NT2/D1 (cell line): ENCODE measurements around the gene FNDC1.

Source experiments
- DNase-seq: peaks from one replicate; pipeline ENCODE4 v3.0.0-alpha.2; 2011; ENCODE audit warnings: low read depth, low spot score
- H3K27me3 ChIP-seq: 2 replicates; pipeline ENCODE4 v1.6.0; 2011; ENCODE audit warnings: mild to moderate bottlenecking; ENCODE audit not compliant: insufficient read length, insufficient read depth
- H3K36me3 ChIP-seq: 2 replicates; pipeline ENCODE4 v1.6.1; 2011; ENCODE audit warnings: mild to moderate bottlenecking, low read length, mixed read lengths; ENCODE audit not compliant: insufficient read depth, insufficient read length
- H3K4me1 ChIP-seq: 2 replicates; pipeline ENCODE4 v1.5.1; 2011; ENCODE audit not compliant: insufficient read depth, insufficient read length
- H3K4me3 ChIP-seq: 2 replicates; pipeline ENCODE4 v1.5.1; 2011; ENCODE audit warnings: low read depth; ENCODE audit not compliant: insufficient read length
- H3K9ac ChIP-seq: 2 replicates; pipeline ENCODE4 v1.6.0; 2011; ENCODE audit warnings: low read depth; ENCODE audit not compliant: insufficient read length
- H3K9me3 ChIP-seq: 2 replicates; pipeline ENCODE4 v1.5.1; 2011; ENCODE audit warnings: mild to moderate bottlenecking, low read length; ENCODE audit not compliant: insufficient read depth
- SUZ12 ChIP-seq: IDR thresholded peaks from 2 replicates; pipeline ENCODE4 v1.6.1; 2011; ENCODE audit not compliant: insufficient read length, insufficient read depth; ENCODE audit errors: extremely low read depth
- YY1 ChIP-seq: IDR thresholded peaks from 2 replicates; pipeline ENCODE4 v1.6.1; 2011; ENCODE audit not compliant: insufficient read length, insufficient read depth
- ZNF274 ChIP-seq: IDR thresholded peaks from 2 replicates; pipeline ENCODE4 v1.6.1; 2011; ENCODE audit warnings: mild to moderate bottlenecking, low read depth, low read length

FNDC1 gene

DNA sequence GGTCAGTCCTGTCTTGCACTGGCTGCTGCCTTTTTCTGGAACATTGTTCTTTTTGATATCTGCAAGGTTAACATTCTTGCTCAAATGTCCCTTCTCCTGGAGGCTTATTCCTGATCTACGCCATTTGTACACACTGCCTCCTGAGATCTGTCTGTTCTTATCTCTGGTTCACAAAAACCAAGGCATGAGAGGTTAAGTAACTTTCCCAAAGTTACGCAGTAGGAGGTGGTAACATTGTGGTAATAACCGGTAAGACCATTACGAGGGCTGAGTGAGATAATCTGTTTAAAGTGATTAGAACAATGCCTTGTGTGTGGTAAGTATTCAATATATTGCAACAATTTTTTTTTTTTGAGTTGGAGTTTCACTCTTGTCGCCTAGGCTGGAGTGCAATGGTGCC is 132.1 kb downstream of the FNDC1 start:
- Histone ChIP-seq H3K36me3 (no peaks in the 10 kb centered on the region), H3K9ac (no peak overlapping the region), H3K9me3 (no peaks in the 10 kb centered on the region), H3K27me3 (no peaks in the 10 kb centered on the region), H3K4me1 (no peaks in the 10 kb centered on the region), H3K4me3 (no peak overlapping the region)
- DNase-seq = no peak
- TF ChIP-seq YY1 = no peak
- no peak for TF ChIP-seq ZNF274
- TF ChIP-seq SUZ12 = no peak

DNA sequence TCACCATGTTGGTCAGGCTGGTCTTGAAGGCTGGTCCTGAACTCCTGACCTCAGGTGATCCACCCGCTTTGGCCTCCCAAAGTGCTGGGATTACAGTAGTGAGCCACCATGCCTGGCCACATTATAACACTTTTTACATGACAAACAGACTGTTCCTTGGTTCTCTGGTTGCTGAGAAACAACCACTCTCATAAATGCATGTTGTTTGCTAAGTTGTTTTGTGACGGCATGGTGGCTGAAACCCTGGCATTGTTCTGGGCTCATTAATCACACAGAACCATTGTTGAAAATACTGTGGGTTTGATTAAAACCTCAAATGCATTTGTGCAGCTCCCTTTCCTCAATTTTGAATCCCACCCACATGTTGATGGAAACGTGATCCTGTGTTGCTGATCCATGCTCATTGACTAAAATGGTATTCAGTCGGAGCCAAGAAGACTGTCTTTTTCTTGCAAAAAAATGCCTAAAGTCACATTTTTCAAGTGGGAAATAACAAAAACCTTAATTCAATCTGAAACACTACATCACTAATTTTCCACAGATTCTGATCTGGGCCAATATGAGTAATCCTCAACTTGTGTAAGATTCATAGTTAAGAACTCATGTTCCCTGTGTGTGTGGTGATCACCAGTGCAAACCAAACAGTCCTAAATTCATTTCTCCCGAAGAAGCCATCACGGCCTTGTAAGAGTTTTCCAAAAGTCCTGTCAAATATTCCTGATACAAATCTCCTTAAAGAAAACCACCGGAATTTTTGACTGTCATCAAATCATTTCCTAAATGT is 132.8 kb downstream of the FNDC1 start:
- H3K4me1 ChIP-seq = no peaks in the 10 kb centered on the region
- H3K4me3 ChIP-seq = no peak overlapping the region
- no peaks in the 10 kb centered on the region for H3K9me3 ChIP-seq
- H3K36me3 ChIP-seq = no peaks in the 10 kb centered on the region
- DNase-seq = no peak
- TF ChIP-seq ZNF274 (no peak), YY1 (no peak), SUZ12 (no peak)
- no peak overlapping the region for H3K9ac ChIP-seq
- H3K27me3 ChIP-seq = no peaks in the 10 kb centered on the region

DNA sequence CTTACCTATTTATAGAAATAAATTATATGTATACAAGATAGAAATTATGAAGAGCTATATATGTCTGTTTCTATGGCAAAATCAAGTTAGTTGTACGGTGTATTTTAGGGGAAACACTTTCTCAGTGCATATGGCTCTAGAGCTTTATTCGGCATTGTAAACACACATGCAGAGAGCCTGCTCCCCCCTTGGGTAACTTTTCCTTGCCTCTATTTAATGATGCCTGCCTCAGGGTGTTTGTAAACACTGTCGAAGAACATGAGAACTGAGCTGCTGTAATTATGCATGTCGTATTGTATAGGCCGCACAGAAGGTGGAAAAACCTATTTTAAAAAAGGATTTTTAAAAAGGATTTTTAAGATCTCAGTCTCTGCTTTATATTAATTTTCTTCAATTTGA is 133.4 kb downstream of the FNDC1 start:
- no peak for DNase-seq
- Histone ChIP-seq H3K9ac (no peak overlapping the region), H3K9me3 (no peaks in the 10 kb centered on the region), H3K4me1 (no peaks in the 10 kb centered on the region), H3K27me3 (no peaks in the 10 kb centered on the region), H3K36me3 (no peaks in the 10 kb centered on the region), H3K4me3 (no peak overlapping the region)
- TF ChIP-seq SUZ12 = no peak
- TF ChIP-seq ZNF274 = no peak
- no peak for TF ChIP-seq YY1

DNA sequence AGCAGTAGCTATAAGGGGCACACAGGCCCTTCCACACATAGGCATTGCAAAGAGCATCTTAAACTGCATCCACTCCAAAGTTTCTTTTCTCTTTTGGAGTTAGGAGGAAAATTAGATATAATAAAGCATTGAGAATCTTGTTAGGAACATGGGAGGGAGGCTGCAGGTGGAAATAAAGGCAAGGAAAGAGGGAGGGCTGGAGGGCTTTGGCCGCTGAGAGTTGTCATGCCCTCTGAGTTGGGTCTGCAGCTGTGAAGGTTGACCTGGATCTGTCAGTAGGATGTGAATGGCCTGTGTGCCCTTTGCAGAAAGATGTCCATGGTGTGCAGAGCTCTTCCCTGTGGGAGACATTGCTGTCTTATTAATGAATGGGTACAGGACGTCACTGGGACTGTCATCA is 134.0 kb downstream of the FNDC1 start:
- DNase-seq = no peak

DNA sequence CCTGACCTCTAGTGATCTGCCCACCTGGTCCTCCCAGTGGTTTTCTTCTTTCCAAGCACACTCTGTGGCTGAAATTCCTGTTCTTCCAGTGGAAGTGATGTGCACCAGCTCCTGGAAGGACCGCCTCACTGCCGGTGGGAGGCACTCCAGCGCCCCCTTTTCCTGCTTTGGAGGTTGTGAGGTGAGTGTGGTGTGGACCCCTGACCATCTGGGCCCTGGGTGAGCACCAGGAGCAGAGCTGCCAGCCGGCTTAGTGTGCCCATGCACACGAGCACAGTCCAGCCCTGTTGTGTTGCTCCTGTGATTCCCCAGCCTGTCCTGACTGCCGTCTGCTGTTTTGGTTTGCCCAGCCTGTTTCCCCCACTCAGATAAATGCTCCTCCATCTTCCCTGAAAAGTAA is 134.6 kb downstream of the FNDC1 start:
- TF ChIP-seq YY1 = no peak
- no peak for TF ChIP-seq SUZ12
- H3K4me1 ChIP-seq = no peaks in the 10 kb centered on the region
- H3K36me3 ChIP-seq = no peaks in the 10 kb centered on the region
- H3K9me3 ChIP-seq = no peaks in the 10 kb centered on the region
- no peak overlapping the region for H3K4me3 ChIP-seq
- no peak overlapping the region for H3K9ac ChIP-seq
- no peak for DNase-seq
- H3K27me3 ChIP-seq = no peaks in the 10 kb centered on the region

More for the DNA sequence above, 134.0 kb downstream of the FNDC1 start:
- no peaks in the 10 kb centered on the region for H3K9me3 ChIP-seq
- H3K27me3 ChIP-seq = no peaks in the 10 kb centered on the region
- H3K9ac ChIP-seq = no peak overlapping the region
- TF ChIP-seq ZNF274 (no peak), SUZ12 (no peak), YY1 (no peak)
- H3K4me1 ChIP-seq = no peaks in the 10 kb centered on the region
- no peak overlapping the region for H3K4me3 ChIP-seq
- H3K36me3 ChIP-seq = no peaks in the 10 kb centered on the region

DNA sequence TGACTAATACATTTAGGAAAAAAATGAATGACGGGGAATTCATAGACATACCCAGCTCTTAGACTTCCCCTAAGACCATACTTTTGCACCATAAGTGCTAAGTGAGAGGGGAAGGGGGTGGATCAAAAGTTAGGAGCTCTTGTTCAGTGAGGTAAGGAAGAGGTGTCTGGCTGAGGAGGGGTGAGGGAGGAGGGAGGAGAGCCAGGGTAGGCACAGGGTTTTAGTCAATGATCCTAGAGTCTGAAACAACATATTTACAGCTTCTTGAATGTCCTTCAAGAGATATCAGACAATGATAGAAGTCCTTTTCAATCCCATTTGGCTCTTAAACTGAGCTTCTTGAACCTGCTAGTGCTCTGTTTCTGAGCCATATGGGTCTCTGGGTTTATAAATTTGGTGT is 135.4 kb downstream of the FNDC1 start:
- TF ChIP-seq YY1 (no peak), ZNF274 (no peak), SUZ12 (no peak)
- no peak overlapping the region for H3K9ac ChIP-seq
- no peaks in the 10 kb centered on the region for H3K4me1 ChIP-seq
- no peak for DNase-seq
- H3K4me3 ChIP-seq = no peak overlapping the region
- H3K36me3 ChIP-seq = no peaks in the 10 kb centered on the region
- H3K9me3 ChIP-seq = no peaks in the 10 kb centered on the region
- no peaks in the 10 kb centered on the region for H3K27me3 ChIP-seq

DNA sequence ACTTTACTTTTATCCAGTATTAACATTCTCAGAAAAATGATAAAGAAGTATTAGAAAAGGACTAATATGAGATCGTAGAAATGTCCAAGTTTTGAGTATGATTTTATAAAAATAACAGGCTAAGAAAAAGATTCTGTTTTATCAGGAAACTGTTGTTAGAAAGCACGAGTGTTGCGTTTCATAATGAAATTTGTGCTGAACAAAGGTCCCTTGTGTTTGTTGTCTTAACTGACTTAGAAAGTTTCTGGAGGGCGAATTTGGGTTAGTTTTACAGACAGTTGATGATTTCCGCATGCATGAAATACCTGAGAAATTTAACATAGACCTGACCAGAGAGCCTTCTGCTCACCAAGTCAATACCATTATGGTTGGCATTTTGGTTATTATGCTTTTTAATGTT is 136.0 kb downstream of the FNDC1 start:
- Histone ChIP-seq H3K4me1 (no peaks in the 10 kb centered on the region), H3K9me3 (no peaks in the 10 kb centered on the region), H3K27me3 (no peaks in the 10 kb centered on the region), H3K36me3 (no peaks in the 10 kb centered on the region), H3K9ac (no peak overlapping the region), H3K4me3 (no peak overlapping the region)
- TF ChIP-seq SUZ12 (no peak), ZNF274 (no peak), YY1 (no peak)
- no peak for DNase-seq
